GM18517 (cell line): ENCODE data around the gene KCNMA1.
"Not testable (repeated sequence)": the region's sequence is repeated elsewhere in the genome, so short reads cannot be mapped to it uniquely, and the experiment has no call there.

Source experiments
- ATAC-seq: cut with Tn5 transposase; IDR thresholded peaks from one replicate; pipeline ENCODE4 v1.9.1; 2021; ENCODE audit warnings: mild to moderate bottlenecking, moderate library complexity; ENCODE audit not compliant: unreplicated experiment

The KCNMA1 gene

GRCh38 chr10:77405771-77406241 lies 231.8 kb downstream of the KCNMA1 start:
- no peak for ATAC-seq

DNA sequence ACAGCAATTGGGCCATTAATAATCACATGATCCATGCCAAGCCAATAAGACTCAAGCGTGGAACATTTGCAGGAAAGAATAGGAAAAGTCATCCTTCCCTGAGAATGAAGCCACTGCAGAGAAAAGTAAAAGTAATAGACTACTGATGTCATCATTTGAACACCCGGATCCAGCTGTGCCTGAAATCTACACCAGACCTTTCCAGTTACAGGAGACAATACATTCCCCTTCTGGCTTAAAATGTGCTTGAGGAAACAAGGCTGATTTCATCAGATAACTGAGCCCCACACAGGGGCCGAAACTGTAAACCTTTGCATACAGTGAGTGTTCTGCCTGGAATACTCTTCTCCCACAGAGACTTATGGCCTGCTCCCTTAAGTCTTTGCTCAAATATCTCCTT lies 232.8 kb downstream of the KCNMA1 start:
- ATAC-seq: no peak

GRCh38 chr10:77403761-77404160 lies 233.8 kb downstream of the KCNMA1 start:
- no peak for ATAC-seq

DNA sequence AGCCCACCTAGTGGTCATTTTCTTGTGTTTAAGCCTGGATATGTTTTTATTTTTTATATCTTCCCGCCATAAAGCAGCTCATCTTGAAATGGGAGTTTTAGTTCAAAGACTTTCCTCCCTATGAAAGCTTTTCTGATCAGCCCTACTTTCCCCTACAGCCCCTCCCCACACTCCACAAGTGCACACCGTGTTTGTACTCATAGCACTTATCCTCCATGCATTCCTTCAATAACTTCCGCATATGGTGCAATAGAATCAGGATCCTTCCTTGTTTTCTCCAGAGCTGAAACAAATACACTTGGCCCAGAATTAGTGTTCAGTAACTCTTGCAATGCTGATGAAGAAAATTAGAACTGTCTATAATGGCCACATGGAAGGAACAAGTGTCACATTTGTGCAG lies 235.9 kb downstream of the KCNMA1 start:
- no peak for ATAC-seq

DNA sequence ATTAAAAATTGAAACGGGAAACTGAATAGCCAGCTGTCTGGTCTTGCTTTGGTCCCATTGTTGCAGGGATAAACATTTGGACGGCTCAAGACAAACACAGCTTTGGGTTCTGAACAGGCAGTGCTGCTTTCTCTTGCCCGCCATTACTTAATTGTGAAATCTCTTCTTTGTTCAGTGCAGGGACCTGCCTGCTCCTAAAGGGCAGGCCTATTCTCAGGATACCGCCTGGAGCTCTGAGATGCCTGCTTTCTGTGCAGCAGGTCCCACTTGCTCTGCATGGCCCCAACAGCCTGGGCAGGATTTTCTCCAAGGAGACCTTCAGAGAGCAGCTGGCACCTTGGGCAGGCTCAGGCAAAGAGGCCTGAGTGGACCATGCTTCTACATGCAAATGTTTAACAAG lies 237.6 kb downstream of the KCNMA1 start:
- no peak for ATAC-seq

DNA sequence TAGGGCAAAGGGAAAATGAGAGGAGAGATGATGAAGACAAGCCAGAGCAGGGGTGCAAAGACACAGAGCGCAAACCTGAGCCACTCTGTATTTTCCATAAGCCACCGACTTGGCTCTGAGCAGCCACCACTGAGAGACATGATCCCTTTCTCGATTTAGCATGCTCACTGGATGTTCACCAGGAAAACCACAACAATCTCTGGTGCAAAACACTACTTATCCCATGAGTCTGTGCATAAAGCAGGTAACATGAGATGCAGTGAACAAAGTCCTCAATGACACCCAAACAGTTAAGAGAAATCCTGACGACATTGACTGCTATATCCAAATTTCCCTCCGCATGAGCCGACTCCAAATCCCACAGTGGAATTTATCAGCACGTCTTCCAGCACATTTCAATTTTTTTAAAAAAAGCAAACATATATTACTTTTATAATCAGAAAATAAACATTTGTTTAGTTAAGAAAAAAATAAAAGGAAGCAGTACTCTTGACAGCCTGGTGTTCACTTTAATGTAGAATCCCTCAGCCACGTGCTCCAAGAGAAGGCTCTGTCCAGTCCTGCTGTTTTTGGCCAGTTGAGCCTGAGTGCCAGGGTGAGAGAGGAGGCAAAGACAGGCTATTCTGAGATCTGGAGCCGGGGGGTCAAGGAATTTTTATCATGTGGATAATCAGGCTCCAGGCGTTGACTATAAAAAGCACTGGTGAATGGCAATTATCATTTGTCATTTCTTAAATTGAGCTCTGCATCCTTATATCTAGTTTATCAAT lies 238.4 kb downstream of the KCNMA1 start:
- ATAC-seq: no peak

DNA sequence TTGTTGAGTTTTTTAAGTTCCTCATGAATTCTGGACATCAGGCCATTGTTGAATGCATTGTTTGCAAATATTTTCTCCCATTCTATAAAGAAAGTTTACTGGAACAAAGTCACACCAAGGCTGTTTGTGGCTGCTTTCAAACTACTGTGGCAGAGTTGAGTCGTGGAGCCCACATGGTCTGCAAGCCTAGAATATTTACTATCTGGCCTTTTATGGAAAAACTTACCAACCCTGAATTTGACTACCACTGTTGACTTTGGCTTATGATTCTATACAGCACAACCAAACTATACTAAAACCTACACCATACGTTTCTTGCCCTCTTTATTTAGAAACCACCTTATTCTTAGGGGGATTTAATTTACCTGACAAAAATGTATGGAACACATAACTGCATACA lies 239.1 kb downstream of the KCNMA1 start:
- ATAC-seq: no peak

- no peak for ATAC-seq
Measured at GRCh38 chr10:77397103-77397502, 240.5 kb downstream of the KCNMA1 start.

- no peak for ATAC-seq
Measured at GRCh38 chr10:77396290-77396689, 241.3 kb downstream of the KCNMA1 start.

GRCh38 chr10:77393821-77394501 lies 243.6 kb downstream of the KCNMA1 start:
- no peak for ATAC-seq

- no peak for ATAC-seq
Measured at GRCh38 chr10:77393411-77393810, 244.2 kb downstream of the KCNMA1 start.

DNA sequence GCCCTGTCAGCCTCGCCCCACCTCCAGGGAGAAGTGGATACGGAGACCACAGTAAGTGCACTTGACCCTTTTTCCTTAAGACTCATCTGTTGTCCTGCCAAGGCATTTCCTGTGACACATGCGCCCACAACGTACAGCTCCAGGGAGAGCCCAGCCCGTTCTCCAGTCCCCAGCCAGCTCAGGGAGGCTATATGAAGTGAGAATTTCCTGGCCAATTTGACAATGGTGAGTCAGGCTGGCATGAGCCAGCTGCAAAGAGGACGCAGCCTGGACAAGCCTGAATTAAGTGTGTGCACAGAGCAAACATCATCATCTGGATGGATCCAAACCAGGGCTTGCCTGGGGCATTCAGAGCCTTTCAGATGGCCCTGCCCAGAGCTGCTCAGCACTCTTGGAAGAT lies 244.8 kb downstream of the KCNMA1 start:
- ATAC-seq: no peak

- ATAC-seq: no peak
Measured at GRCh38 chr10:77392236-77392721, 245.3 kb downstream of the KCNMA1 start.

DNA sequence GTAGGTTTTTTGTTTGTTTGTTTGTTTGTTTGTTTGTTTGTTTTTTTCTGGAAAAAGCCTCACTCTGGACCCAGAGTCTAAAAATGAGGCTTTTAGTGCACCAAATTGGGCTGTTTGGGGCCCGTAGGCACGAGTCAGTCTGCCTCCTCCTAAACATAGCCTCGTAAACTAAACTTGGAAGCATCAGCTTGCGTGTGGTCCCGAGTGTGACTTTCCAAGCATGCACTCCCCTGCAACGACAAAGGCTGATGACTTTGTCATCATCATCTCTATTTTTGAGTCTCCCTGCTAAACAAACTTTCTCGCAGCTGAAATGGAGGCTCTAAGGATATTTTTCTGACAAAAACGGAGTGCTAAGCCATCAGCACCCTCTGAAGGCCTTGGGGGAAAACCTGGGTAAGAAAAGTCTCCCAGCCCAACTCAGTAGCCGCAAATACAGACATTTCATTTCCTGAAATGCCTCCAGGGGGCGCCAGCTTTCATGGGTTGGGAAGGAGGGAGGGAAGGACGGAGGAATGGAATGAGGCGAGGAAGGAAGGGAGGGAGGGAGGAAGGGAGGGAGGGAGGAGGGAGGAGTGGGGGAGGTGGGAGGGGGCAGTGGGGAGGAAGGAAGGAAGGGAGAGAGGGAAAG lies 245.9 kb downstream of the KCNMA1 start:
- ATAC-seq: no peak

DNA sequence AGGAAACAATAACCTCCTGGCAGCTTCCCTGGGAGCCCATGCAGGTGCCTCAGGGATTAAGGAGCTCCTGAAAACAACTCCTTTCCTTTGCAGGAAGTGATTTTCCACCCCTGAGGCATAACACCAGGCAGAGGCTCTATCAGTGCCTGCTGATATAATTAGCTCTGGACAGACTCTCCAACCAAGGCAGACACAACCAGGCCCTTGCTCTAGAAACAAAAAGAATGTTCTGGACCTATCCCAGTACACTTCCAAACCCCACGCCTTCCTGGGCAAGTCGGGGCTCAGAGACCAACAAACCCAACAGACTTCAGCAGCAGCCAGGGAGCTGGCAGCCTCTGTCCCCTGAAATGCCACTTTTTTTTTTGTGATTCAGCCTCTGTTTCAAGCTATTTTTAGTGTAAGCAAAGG lies 247.1 kb downstream of the KCNMA1 start:
- no peak for ATAC-seq

GRCh38 chr10:77388571-77389100 lies 249.0 kb downstream of the KCNMA1 start:
- ATAC-seq: no peak

GRCh38 chr10:77387701-77388100 lies 249.9 kb downstream of the KCNMA1 start:
- ATAC-seq: not testable (repeated sequence)

DNA sequence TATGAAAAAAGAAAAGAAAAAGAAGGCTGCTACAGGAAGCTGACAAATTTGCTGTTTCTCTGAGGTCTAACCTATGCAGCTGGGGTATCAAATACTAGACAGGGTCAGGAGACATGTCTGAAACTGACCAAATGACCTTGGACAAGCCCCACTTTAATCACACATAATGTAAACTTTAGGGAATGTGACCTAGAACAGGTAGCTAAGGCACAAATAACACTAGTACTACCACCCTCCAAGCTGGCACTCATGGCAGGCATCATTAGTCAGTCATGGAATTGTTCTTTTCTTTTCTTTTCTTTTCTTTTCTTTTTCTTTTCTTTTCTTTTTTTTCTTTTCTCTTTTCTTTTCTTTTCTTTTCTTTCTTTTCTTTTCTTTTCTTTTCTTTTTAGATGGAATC lies 250.4 kb downstream of the KCNMA1 start:
- no peak for ATAC-seq

DNA sequence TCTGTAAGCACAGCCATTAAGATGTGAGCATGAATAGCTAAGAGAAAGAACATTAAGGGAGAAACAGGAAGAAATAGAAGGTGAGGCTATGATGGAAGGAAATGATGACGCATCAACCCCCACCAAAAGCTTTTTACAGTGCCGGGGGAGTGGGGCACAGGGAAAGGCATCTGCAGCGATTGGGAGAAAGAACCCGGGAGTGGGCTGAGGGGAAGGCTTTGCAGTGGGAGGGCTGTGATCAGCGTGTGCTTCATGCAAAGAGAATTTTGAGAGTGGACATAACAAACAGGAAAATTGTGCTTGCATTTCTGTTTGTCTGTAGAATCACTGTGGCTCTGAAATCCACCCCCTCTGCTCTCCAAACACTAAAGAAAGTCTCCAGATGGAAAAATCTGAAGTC lies 250.8 kb downstream of the KCNMA1 start:
- ATAC-seq: no peak

DNA sequence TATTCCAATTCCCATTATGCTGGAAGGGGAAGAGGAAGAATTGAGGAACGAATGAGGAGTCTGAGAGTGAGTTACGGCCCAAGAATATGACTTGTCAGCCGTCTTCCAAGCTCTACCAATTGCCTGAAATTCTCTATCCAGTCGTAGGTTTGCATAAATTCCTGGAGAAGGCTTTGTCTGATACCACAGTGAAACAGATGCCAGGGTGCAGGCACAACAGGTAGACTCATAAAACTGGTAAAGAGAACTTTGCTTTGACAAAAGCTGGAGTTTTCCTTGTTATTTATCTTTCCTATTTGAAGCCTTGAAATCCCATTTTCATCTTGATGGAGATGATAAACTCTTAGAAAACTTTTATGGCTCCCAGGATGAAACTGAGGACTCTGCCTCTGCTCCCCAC lies 251.2 kb downstream of the KCNMA1 start:
- no peak for ATAC-seq

DNA sequence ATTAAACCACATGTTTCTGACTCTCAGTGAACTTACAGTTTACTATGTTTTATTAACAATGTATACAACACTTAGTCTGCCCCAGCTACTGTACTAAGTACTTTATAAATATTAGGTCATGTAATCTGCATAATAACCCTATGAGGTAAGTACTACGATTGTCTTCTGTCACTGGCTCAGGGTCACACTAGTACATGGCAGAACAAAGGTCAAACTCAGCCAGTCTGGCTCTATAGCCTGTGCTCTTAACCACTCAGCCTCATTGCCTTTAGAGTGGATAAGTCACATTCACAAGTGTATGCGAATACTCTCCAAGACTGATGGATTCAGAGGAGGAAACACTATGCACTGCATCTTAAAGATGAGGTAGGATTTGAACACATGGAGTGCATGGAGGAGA lies 252.3 kb downstream of the KCNMA1 start:
- no peak for ATAC-seq
